ENCODE data around the gene CDKAL1.

CDKAL1 gene

GRCh38 chr6:21263531-21264287 is 729.5 kb downstream of the CDKAL1 start:
- TF ChIP-seq TAF1 (IDR thresholded peaks at IDR 0.05; ENCODE audit: borderline replicate concordance, insufficient read depth, low read length) (no peak), FOXP2 (optimal IDR thresholded peaks at IDR 0.05; ENCODE audit: borderline replicate concordance, extremely low read depth, extremely low read length, insufficient read depth) (peak; percentile 16), REST (IDR thresholded peaks at IDR 0.05; ENCODE audit: insufficient read depth in 1 of 2, low read depth in 2 of 2, low read length in 2 of 2) (no peak)

GRCh38 chr6:21264288-21265033 is 730.2 kb downstream of the CDKAL1 start:
- TF ChIP-seq POLR2AphosphoS5 (IDR thresholded peaks at IDR 0.05; ENCODE audit: low read depth, low read length) (no peak), SIN3A (IDR thresholded peaks at IDR 0.05; ENCODE audit: borderline replicate concordance, insufficient read depth, low read length) (no peak), REST (IDR thresholded peaks at IDR 0.05; ENCODE audit: insufficient read depth in 1 of 2, low read depth in 2 of 2, low read length in 2 of 2) (no peak), TAF1 (IDR thresholded peaks at IDR 0.05; ENCODE audit: borderline replicate concordance, insufficient read depth, low read length) (no peak), FOXP2 (optimal IDR thresholded peaks at IDR 0.05; ENCODE audit: borderline replicate concordance, extremely low read depth, extremely low read length, insufficient read depth) (no peak)

- no peak for TF ChIP-seq TAF1 (IDR thresholded peaks at IDR 0.05; ENCODE audit: borderline replicate concordance, insufficient read depth, low read length)
- TF ChIP-seq POLR2AphosphoS5 (IDR thresholded peaks at IDR 0.05; ENCODE audit: low read depth, low read length), result no peak
- no peak for TF ChIP-seq FOXP2 (optimal IDR thresholded peaks at IDR 0.05; ENCODE audit: borderline replicate concordance, extremely low read depth, extremely low read length, insufficient read depth)
- no peak for TF ChIP-seq REST (IDR thresholded peaks at IDR 0.05; ENCODE audit: insufficient read depth in 1 of 2, low read depth in 2 of 2, low read length in 2 of 2)
- TF ChIP-seq SIN3A (IDR thresholded peaks at IDR 0.05; ENCODE audit: borderline replicate concordance, insufficient read depth, low read length), result no peak
Observed at GRCh38 chr6:21265034-21265729, 730.9 kb downstream of the CDKAL1 start.

- TF ChIP-seq FOXP2 (optimal IDR thresholded peaks at IDR 0.05; ENCODE audit: borderline replicate concordance, extremely low read depth, extremely low read length, insufficient read depth) (no peak), TAF1 (IDR thresholded peaks at IDR 0.05; ENCODE audit: borderline replicate concordance, insufficient read depth, low read length) (no peak), REST (IDR thresholded peaks at IDR 0.05; ENCODE audit: insufficient read depth in 1 of 2, low read depth in 2 of 2, low read length in 2 of 2) (no peak), POLR2AphosphoS5 (IDR thresholded peaks at IDR 0.05; ENCODE audit: low read depth, low read length) (no peak), SIN3A (IDR thresholded peaks at IDR 0.05; ENCODE audit: borderline replicate concordance, insufficient read depth, low read length) (no peak)
Observed at GRCh38 chr6:21265730-21266044, 731.4 kb downstream of the CDKAL1 start.
